ENCODE data around the gene TRIP13. TPM values are rescaled to one million over a fixed set of nuclear protein-coding genes. Genes with fewer than 3 reads are reported as not detected.

The TRIP13 gene
- total RNA-seq, 2 experiments from 2014 or later: 0.47 to 0.66 TPM

- Histone ChIP-seq H3K9me3 (ENCODE audit: control insufficient read depth in 1 of 2, insufficient read depth in 1 of 2, low read length in 2 of 2) (no peaks in the 10 kb centered on the region), H3K27ac (ENCODE audit: low read depth in 1 of 2, low read length in 2 of 2) (no peak overlapping the region), H3K4me3 (ENCODE audit: low read length) (no peak overlapping the region), H3K27me3 (ENCODE audit: control insufficient read depth in 1 of 2, insufficient read depth in 2 of 2, low read length in 2 of 2) (peaks cover 16 to 38% of the 10 kb centered on the region in 2 experiments), H3K4me1 (ENCODE audit: insufficient read depth, low read length) (no peaks in the 10 kb centered on the region), H3K36me3 (ENCODE audit: insufficient read depth, low read length) (no peaks in the 10 kb centered on the region)
- POLR2A ChIA-PET: no interaction called here
- no peak for TF ChIP-seq CTCF (IDR thresholded peaks at IDR 0.05)
- CTCF ChIA-PET: no interaction called here
- no peak for DNase-seq
- H3K4me3 Mint-ChIP-seq: no peak overlapping the region
- H3K9me3 Mint-ChIP-seq: no peaks in the 10 kb centered on the region
- no peak for ATAC-seq (ENCODE audit: poor library complexity)
- peaks cover 67% of the 10 kb centered on the region for H3K27me3 Mint-ChIP-seq
- H3K27ac Mint-ChIP-seq: no peak overlapping the region
- no peaks in the 10 kb centered on the region for H3K4me1 Mint-ChIP-seq (ENCODE audit: low read depth)
- intact Hi-C loops (cut with DNase I, micrococcal nuclease): no loop called here
- no peaks in the 10 kb centered on the region for H3K36me3 Mint-ChIP-seq (ENCODE audit: low read depth)
These were observed 53.2 kb downstream of the TRIP13 start for GRCh38 chr5:945691-946551.

GRCh38 chr5:946720-947625, 54.3 kb downstream of the TRIP13 start:
- Histone ChIP-seq H3K27me3 (ENCODE audit: control insufficient read depth in 1 of 2, insufficient read depth in 2 of 2, low read length in 2 of 2) (peaks cover 18 to 35% of the 10 kb centered on the region in 2 experiments), H3K4me1 (ENCODE audit: insufficient read depth, low read length) (no peaks in the 10 kb centered on the region), H3K27ac (ENCODE audit: low read depth in 1 of 2, low read length in 2 of 2) (no peak overlapping the region), H3K36me3 (ENCODE audit: insufficient read depth, low read length) (no peaks in the 10 kb centered on the region), H3K9me3 (ENCODE audit: control insufficient read depth in 1 of 2, insufficient read depth in 1 of 2, low read length in 2 of 2) (peaks cover 0 to 10% of the 10 kb centered on the region in 2 experiments), H3K4me3 (ENCODE audit: low read length) (no peak overlapping the region)
- Mint-ChIP-seq H3K4me3 (no peak overlapping the region), H3K27me3 (peaks cover 64% of the 10 kb centered on the region), H3K4me1 (ENCODE audit: low read depth) (no peaks in the 10 kb centered on the region), H3K36me3 (ENCODE audit: low read depth) (no peaks in the 10 kb centered on the region), H3K9me3 (no peaks in the 10 kb centered on the region), H3K27ac (no peak overlapping the region)
- ATAC-seq (ENCODE audit: poor library complexity): no peak
- CTCF ChIA-PET: interaction anchor here (0.6 kb wide), 1 partner anchor 958 kb away, joined by 4 read pairs; no protein-coding TSS in a partner anchor
- no peak for TF ChIP-seq CTCF (IDR thresholded peaks at IDR 0.05)
- intact Hi-C loops (cut with DNase I, micrococcal nuclease): no loop called here
- no peak for DNase-seq
- POLR2A ChIA-PET: interaction anchor here (0.6 kb wide), 1 partner anchor 62 kb away, joined by 3 read pairs; no protein-coding TSS in a partner anchor

- Mint-ChIP-seq H3K4me1 (ENCODE audit: low read depth) (no peaks in the 10 kb centered on the region), H3K27ac (no peak overlapping the region), H3K36me3 (ENCODE audit: low read depth) (no peaks in the 10 kb centered on the region), H3K27me3 (peaks cover 64% of the 10 kb centered on the region), H3K9me3 (no peaks in the 10 kb centered on the region), H3K4me3 (no peak overlapping the region)
- Histone ChIP-seq H3K36me3 (ENCODE audit: insufficient read depth, low read length) (no peaks in the 10 kb centered on the region), H3K4me3 (ENCODE audit: low read length) (no peak overlapping the region), H3K4me1 (ENCODE audit: insufficient read depth, low read length) (no peaks in the 10 kb centered on the region), H3K9me3 (ENCODE audit: control insufficient read depth in 1 of 2, insufficient read depth in 1 of 2, low read length in 2 of 2) (peaks cover 0 to 19% of the 10 kb centered on the region in 2 experiments), H3K27me3 (ENCODE audit: control insufficient read depth in 1 of 2, insufficient read depth in 2 of 2, low read length in 2 of 2) (peaks cover 22 to 35% of the 10 kb centered on the region in 2 experiments), H3K27ac (ENCODE audit: low read depth in 1 of 2, low read length in 2 of 2) (no peak overlapping the region)
- POLR2A ChIA-PET: no interaction called here
- no peak for ATAC-seq (ENCODE audit: poor library complexity)
- no peak for DNase-seq
- intact Hi-C loops (cut with DNase I, micrococcal nuclease): no loop called here
- CTCF ChIA-PET: no interaction called here
- TF ChIP-seq CTCF (IDR thresholded peaks at IDR 0.05): no peak
These were observed 55.2 kb downstream of the TRIP13 start for GRCh38 chr5:947626-948471.
